K562 (cell line): ENCODE data around the gene SDCCAG8. TPM values are rescaled to one million over a fixed set of nuclear protein-coding genes. Genes with fewer than 3 reads are reported as not detected.

Experiments
- KLF1 ChIP-seq: fragments of 450-650 bp; IDR thresholded peaks from 2 replicates; pipeline ENCODE4 v1.6.1; 2016; ENCODE audit warnings: missing genetic modification characterization, missing compliant biosample characterization
- MBD2 ChIP-seq: sonication (generic); IDR thresholded peaks from 2 replicates; pipeline ENCODE4 v1.6.1; 2016; ENCODE audit warnings: low read depth, borderline replicate concordance
- POU5F1 ChIP-seq: fragments of 150-350 bp; IDR thresholded peaks from 2 replicates; pipeline ENCODE4 v1.6.1; 2014; ENCODE audit warnings: borderline replicate concordance, low read length, low read depth, mild to moderate bottlenecking; ENCODE audit not compliant: partially characterized antibody
- TEAD1 ChIP-seq, 2 experiments: fragments of 450-650 bp in 1 of 2; sonication (generic) in 1 of 2; formaldehyde crosslinking; IDR thresholded peaks; 2 replicates each; pipeline versions ENCODE4 v1.4.0 to v1.8.0; 2020 to 2022; ENCODE audit warnings: mild to moderate bottlenecking in 2 of 2, missing genetic modification reagents in 1 of 2
- ZBTB1 ChIP-seq: sonication (generic); formaldehyde crosslinking; IDR thresholded peaks from 2 replicates; pipeline ENCODE4 v1.8.1; 2023; ENCODE audit warnings: missing genetic modification reagents, low read depth, mild to moderate bottlenecking, borderline replicate concordance
- ZNF436 ChIP-seq: fragments of 250-450, 450-650 bp; sonication (Bioruptor Pico); formaldehyde crosslinking; IDR thresholded peaks from 2 replicates; pipeline ENCODE4 v1.7.0; 2020; ENCODE audit warnings: mild to moderate bottlenecking
- polyA plus RNA-seq, 8 experiments: library from polyadenylated mRNA; depleted of rRNA in 4 of 8; stranded (reverse) in 5 of 8; unstranded in 3 of 8; fragments of >200 nt; fragmentation: Nextera tagmentation in 2 of 8; fragmentation: Illumina TruSeq in 1 of 8; extraction: Ambion mirVana in 2 of 8; extraction: Trizol in 1 of 8; gene quantifications; 2 replicates each; pipeline versions ENCODE4 v1.2.1 to v1.2.3, GENCODE V29; 2011 to 2014; ENCODE audit warnings: inconsistent platforms in 1 of 8, missing spikeins in 1 of 8
- total RNA-seq, 7 experiments: library from RNA; depleted of rRNA in 6 of 7; stranded (reverse); fragments of >200 nt in 6 of 7; fragmentation: Illumina TruSeq in 2 of 7; extraction: Trizol in 2 of 7; gene quantifications; 2 replicates each; pipeline versions ENCODE4 v1.2.1 to v1.2.3, GENCODE V29; 2011 to 2021; ENCODE audit warnings: low replicate concordance in 1 of 7
- TF ChIP-seq, protein P1 (sequence below): sonication (generic); formaldehyde crosslinking; IDR thresholded peaks from 2 replicates; pipeline ENCODE4 v1.8.1; 2023; ENCODE audit warnings: mild to moderate bottlenecking, missing genetic modification reagents
- TF ChIP-seq, protein P2 (sequence below): sonication (generic); formaldehyde crosslinking; IDR thresholded peaks from 2 replicates; pipeline ENCODE4 v1.8.0; 2023; ENCODE audit warnings: mild to moderate bottlenecking, missing genetic modification reagents
- TF ChIP-seq, protein P3 (sequence below), 2 experiments: fragments of 450-650 bp; IDR thresholded peaks; 2 replicates each; pipeline ENCODE4 v1.6.1; 2016
- TF ChIP-seq, protein P4 (sequence below): fragments of 450-650 bp; IDR thresholded peaks from 2 replicates; pipeline ENCODE4 v1.6.1; 2016; ENCODE audit warnings: low read depth

SDCCAG8 gene
- total and polyA plus RNA-seq, 9 of the 15 experiments (the other 6 are each of a cell fraction or from before 2014, with no cell fraction given), result 17.9 to 36.7 (median 25.4) TPM

DNA sequence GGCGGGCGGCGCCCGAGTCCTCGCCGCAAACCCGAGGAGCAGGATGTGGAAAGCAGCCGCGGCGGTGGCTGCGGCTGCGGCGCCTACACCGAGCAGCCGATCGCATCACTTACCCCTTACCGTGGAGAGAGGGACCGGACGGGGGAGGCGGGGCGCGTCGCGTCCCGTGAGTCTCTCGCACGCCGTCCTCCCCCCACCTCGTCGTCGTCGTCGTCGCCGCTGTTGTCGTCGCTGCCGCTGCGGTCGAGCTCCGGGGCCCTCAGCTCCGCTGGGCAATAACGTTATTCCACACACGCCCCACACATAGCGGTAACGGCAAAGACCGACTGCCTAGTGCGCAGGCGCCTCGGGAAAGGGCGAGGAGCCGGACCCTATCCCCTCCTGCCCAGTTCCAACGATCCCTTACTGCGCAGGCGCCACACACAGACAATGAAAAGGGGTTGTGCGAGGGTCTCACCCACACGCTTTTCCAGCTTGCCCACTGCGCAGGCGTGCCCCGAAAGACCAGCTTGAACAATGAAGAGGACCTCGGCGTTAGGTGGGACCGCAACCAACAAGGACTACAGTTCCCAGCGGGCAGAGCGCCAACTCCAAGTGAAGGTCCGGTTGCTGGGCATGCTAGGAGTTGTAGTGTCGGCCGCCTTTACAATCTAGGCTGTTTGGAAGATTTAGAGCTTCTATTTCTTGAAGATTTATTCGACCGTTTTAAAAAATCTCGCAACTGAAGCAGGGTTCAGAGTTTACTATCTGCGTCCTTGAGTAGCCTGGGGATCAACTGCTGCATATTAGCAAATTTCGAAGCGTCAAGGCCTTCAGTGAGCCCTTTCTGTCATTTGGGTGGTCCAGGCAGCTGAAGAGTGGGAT, 682 bp upstream of the SDCCAG8 start, which contains the start of gene CEP170 (continued):
- TF ChIP-seq, protein P1, sequence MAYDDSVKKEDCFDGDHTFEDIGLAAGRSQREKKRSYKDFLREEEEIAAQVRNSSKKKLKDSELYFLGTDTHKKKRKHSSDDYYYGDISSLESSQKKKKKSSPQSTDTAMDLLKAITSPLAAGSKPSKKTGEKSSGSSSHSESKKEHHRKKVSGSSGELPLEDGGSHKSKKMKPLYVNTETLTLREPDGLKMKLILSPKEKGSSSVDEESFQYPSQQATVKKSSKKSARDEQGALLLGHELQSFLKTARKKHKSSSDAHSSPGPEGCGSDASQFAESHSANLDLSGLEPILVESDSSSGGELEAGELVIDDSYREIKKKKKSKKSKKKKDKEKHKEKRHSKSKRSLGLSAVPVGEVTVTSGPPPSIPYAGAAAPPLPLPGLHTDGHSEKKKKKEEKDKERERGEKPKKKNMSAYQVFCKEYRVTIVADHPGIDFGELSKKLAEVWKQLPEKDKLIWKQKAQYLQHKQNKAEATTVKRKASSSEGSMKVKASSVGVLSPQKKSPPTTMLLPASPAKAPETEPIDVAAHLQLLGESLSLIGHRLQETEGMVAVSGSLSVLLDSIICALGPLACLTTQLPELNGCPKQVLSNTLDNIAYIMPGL (CRISPR knock-in tag), result peak; percentile 10; the same call in 1 of the 2 replicates
- TF ChIP-seq, protein P2, sequence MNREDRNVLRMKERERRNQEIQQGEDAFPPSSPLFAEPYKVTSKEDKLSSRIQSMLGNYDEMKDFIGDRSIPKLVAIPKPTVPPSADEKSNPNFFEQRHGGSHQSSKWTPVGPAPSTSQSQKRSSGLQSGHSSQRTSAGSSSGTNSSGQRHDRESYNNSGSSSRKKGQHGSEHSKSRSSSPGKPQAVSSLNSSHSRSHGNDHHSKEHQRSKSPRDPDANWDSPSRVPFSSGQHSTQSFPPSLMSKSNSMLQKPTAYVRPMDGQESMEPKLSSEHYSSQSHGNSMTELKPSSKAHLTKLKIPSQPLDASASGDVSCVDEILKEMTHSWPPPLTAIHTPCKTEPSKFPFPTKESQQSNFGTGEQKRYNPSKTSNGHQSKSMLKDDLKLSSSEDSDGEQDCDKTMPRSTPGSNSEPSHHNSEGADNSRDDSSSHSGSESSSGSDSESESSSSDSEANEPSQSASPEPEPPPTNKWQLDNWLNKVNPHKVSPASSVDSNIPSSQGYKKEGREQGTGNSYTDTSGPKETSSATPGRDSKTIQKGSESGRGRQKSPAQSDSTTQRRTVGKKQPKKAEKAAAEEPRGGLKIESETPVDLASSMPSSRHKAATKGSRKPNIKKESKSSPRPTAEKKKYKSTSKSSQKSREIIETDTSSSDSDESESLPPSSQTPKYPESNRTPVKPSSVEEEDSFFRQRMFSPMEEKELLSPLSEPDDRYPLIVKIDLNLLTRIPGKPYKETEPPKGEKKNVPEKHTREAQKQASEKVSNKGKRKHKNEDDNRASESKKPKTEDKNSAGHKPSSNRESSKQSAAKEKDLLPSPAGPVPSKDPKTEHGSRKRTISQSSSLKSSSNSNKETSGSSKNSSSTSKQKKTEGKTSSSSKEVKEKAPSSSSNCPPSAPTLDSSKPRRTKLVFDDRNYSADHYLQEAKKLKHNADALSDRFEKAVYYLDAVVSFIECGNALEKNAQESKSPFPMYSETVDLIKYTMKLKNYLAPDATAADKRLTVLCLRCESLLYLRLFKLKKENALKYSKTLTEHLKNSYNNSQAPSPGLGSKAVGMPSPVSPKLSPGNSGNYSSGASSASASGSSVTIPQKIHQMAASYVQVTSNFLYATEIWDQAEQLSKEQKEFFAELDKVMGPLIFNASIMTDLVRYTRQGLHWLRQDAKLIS (CRISPR knock-in tag), result 0 out of 2 replicates have a peak, but pooled peaks have one; percentile 59
- peak; percentile 74 for TF ChIP-seq MBD2
- TF ChIP-seq, protein P3, sequence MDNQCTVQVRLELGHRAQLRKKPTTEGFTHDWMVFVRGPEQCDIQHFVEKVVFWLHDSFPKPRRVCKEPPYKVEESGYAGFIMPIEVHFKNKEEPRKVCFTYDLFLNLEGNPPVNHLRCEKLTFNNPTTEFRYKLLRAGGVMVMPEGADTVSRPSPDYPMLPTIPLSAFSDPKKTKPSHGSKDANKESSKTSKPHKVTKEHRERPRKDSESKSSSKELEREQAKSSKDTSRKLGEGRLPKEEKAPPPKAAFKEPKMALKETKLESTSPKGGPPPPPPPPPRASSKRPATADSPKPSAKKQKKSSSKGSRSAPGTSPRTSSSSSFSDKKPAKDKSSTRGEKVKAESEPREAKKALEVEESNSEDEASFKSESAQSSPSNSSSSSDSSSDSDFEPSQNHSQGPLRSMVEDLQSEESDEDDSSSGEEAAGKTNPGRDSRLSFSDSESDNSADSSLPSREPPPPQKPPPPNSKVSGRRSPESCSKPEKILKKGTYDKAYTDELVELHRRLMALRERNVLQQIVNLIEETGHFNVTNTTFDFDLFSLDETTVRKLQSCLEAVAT (IDR thresholded peaks at IDR 0.05), result peak in 1 of 2 experiments; percentile 75; a peak in 2 of 4 replicates
- TF ChIP-seq, protein P4, sequence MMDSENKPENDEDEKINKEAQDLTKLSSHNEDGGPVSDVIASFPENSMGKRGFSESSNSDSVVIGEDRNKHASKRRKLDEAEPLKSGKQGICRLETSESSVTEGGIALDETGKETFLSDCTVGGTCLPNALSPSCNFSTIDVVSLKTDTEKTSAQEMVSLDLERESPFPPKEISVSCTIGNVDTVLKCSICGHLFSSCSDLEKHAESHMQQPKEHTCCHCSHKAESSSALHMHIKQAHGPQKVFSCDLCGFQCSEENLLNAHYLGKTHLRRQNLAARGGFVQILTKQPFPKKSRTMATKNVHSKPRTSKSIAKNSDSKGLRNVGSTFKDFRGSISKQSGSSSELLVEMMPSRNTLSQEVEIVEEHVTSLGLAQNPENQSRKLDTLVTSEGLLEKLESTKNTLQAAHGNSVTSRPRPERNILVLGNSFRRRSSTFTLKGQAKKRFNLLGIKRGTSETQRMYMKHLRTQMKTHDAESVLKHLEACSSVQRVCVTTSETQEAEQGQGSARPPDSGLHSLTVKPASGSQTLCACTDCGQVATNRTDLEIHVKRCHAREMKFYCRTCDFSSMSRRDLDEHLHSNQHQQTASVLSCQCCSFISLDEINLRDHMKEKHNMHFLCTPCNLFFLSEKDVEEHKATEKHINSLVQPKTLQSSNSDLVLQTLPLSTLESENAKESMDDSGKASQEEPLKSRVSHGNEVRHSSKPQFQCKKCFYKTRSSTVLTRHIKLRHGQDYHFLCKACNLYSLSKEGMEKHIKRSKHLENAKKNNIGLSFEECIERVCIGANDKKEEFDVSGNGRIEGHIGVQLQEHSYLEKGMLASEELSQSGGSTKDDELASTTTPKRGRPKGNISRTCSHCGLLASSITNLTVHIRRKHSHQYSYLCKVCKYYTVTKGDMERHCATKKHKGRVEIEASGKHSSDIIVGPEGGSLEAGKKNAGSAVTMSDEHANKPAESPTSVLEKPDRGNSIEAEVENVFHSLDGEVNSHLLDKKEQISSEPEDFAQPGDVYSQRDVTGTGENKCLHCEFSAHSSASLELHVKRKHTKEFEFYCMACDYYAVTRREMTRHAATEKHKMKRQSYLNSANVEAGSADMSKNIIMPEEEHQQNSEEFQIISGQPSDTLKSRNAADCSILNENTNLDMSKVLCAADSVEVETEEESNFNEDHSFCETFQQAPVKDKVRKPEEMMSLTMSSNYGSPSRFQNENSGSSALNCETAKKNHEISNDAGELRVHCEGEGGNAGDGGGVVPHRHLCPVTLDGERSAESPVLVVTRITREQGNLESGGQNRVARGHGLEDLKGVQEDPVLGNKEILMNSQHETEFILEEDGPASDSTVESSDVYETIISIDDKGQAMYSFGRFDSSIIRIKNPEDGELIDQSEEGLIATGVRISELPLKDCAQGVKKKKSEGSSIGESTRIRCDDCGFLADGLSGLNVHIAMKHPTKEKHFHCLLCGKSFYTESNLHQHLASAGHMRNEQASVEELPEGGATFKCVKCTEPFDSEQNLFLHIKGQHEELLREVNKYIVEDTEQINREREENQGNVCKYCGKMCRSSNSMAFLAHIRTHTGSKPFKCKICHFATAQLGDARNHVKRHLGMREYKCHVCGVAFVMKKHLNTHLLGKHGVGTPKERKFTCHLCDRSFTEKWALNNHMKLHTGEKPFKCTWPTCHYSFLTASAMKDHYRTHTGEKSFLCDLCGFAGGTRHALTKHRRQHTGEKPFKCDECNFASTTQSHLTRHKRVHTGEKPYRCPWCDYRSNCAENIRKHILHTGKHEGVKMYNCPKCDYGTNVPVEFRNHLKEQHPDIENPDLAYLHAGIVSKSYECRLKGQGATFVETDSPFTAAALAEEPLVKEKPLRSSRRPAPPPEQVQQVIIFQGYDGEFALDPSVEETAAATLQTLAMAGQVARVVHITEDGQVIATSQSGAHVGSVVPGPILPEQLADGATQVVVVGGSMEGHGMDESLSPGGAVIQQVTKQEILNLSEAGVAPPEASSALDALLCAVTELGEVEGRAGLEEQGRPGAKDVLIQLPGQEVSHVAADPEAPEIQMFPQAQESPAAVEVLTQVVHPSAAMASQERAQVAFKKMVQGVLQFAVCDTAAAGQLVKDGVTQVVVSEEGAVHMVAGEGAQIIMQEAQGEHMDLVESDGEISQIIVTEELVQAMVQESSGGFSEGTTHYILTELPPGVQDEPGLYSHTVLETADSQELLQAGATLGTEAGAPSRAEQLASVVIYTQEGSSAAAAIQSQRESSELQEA, result peak; percentile 79; the same call in 1 of the 2 replicates
- TF ChIP-seq KLF1, result peak; percentile 82
- TF ChIP-seq POU5F1, result no peak
- peak; percentile 47 to 82; a peak in 3 of 4 replicates for TF ChIP-seq TEAD1 (CRISPR knock-in tag; IDR thresholded peaks at IDR 0.05)
- peak; percentile 97 for TF ChIP-seq ZBTB1
- no peak for TF ChIP-seq ZNF436 (CRISPR knock-in tag)
